CD4-positive, alpha-beta T cell treated with Interleukin-6 for 4 hours (primary cell): ENCODE measurements around the gene COL13A1.

Experiments
- DNase-seq: peaks from one replicate; pipeline ENCODE4 v3.0.0-alpha.2; 2020; ENCODE audit warnings: mixed read lengths

COL13A1 gene

DNA sequence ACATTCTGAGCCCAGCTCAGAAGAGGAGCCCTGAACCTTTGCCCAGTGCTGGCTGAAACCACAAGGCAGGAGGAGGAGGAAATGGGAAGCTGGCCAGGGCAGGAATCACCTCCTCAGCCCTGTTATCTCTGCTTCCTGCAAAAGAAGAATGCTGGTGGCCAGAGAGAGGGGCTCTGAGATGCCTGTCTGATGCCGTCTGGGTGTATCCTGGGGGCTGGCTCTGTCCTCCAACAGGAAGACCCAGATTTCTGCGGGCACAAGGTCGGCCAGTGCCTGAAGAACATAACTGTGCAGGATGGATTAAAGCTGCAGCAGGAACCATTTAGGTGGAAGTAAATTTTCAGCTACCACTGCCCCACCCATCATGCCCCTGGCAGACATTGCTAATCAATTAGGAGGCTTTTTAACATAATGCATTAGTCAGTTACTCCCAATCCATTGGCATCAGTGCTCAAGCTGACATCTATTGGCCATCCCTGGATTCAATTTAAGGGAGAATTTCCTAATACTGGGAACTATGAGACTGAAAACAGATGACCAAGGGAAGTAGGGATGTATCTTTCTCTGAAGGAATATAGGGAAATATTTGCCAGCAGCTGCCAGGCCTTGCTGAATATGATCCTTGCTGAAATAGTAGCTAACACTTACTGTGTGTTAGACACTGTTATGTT is 67.7 kb downstream of the COL13A1 start:
- DNase-seq: no peak

GRCh38 chr10:69870591-69870990 is 68.9 kb downstream of the COL13A1 start:
- no peak for DNase-seq

DNA sequence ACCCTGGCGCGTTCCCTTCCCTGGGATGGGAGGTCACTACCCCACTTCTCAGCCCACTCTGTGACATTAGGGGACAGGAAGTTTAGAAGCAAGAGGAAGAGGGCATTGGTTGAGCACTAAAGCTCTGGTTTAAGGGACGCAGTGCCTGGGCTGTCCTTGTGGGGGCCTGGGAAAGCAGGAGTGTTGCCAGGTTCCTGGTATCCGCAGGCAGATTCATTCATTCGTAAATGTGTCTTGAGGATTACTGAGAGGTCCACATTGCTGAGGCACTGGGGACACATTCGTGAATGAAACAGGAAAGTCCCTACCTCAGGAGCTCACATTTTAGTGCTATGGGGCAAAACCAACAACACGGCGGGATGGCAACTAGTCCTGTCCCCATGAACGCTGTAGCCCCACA is 69.4 kb downstream of the COL13A1 start:
- DNase-seq: no peak

- DNase-seq: no peak
Measured at GRCh38 chr10:69872323-69872722, 70.6 kb downstream of the COL13A1 start.

GRCh38 chr10:69873135-69873639 is 71.5 kb downstream of the COL13A1 start:
- no peak for DNase-seq

- no peak for DNase-seq
Measured at GRCh38 chr10:69874449-69874848, 72.7 kb downstream of the COL13A1 start.

DNA sequence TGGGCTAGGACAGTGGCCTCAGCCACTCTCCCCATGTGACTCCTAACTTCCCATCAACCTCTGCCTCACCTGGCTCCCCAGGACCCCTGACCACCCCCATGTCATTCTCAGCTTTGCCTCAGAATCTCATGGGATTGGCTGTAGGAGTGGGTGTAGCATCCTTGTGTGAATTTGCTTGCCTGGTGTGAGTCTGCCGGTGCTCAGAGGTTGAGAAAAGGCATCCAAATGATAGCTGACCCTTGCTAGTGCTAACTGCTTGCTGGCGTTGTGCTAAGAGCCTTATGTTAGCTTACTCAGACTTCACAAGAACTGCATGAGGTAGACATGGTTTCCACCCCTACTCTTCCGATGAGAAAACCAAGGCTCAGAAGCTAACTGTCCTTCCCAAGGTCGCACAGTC is 74.2 kb downstream of the COL13A1 start:
- DNase-seq: no peak

- no peak for DNase-seq
Measured at GRCh38 chr10:69876286-69876685, 74.6 kb downstream of the COL13A1 start.

GRCh38 chr10:69876931-69877330 is 75.2 kb downstream of the COL13A1 start:
- no peak for DNase-seq

GRCh38 chr10:69878038-69878437 is 76.3 kb downstream of the COL13A1 start:
- no peak for DNase-seq

DNA sequence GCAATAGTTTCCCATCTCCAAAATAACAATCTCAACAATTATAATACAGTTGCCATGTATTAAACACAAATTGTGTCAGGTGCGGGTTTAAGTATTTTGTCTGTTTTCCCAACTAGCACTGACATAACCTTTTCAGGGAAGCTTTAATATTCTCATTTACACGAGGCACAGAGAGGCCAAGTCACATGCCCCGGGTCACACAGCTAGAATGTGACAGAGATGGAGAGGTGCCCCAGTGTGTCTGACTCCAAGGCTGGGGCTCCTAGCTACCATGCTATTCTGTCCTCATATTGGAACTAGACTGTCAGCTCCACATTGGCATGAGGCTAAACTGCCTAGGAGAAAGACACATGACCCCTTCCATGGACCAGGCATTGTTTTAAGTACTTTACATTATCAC is 77.2 kb downstream of the COL13A1 start:
- no peak for DNase-seq

GRCh38 chr10:69879634-69880257 is 78.0 kb downstream of the COL13A1 start:
- DNase-seq: no peak

DNA sequence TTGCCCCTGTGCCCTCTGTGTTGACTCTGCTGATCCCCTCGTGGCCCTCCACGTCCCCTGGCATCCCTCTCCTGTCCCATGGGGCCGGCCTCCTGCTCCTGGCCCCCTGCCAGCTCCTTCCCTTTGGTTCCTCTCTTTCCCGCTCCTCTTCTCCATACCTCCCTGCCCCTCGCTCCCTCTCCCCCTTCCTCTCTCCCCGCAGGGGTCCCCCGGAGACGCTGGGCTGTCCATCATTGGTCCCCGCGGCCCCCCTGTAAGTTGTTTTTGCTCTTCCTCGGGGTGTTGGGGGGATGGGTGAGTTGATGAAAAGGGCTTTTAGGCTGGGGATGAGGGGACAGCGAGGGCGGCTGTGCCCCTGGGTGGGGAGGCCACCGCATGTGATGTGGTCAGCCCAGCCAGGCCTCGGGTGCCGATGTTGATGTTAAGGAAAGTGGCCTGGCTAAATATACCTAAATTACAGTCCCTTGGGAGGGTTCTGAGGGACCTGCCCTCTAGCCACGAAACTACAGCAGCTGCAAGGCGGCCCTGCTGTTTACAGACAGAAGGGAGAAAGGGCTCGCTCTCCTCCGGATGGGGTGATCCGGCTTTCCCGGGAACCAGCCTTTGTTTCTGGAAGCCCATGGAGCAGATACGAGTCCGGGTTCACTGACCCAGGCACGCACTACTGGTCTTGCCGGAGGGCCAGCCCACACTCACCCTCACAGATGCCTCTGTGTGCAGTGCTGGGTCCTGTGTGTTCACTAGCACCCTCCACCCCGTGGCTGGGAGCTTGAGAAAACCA is 78.8 kb downstream of the COL13A1 start:
- DNase-seq: no peak

GRCh38 chr10:69881202-69881601 is 79.5 kb downstream of the COL13A1 start:
- DNase-seq: no peak

DNA sequence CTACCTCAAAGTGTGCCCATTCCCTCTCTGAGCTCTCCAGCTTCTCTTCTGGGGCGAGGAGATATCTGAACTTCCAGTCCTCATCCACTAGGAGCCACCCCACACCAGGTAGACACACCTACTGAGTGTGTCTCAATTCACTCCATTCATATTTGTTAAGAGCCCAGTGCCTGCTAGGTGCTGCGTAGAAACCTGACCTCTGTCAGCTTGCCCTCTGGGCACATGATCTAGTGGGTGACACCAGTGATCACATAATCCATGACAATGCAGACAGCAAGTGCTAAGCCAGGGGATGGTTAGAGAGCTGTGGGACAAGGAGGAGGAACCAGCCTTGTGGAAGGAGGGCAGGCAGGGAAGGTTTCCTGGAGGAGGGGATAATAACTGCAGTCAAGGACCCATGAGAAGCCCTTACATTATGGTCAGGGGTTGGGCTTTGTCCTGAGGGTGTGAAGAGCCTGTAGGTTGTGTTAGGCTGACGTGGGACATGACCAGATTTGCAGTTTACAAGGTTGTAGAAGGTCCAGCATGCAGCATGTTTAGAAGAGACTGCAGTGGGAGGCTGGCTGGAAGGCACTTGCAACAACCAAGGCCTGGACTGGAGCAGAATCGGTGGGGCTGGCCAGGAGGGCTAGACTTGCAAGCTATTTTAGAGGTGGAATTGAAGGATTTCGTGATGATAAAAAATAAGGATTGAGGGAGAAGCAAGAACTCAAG is 81.8 kb downstream of the COL13A1 start:
- DNase-seq: no peak

DNA sequence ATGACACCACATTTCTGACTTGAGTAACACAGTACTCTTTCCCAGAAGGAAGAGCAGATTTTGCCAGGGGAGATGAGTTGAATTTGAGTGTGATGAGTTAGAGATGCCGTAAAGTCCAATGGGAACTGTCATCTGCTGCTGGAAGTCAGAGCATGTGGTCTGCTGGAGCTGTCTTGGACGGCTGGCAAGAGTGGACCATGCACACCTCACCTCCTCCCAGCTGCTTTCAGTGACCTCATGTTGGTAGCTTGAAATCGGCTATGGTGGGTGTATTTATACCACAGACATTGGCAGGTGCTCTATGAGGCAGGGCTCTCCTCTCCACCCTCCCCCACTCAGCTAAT is 82.3 kb downstream of the COL13A1 start:
- DNase-seq: no peak

GRCh38 chr10:69884686-69885085 is 83.0 kb downstream of the COL13A1 start:
- no peak for DNase-seq

- no peak for DNase-seq
Measured at GRCh38 chr10:69885379-69886013, 83.8 kb downstream of the COL13A1 start.

- DNase-seq: no peak
Measured at GRCh38 chr10:69888882-69889584, 87.3 kb downstream of the COL13A1 start.

- no peak for DNase-seq
Measured at GRCh38 chr10:69890065-69890847, 88.5 kb downstream of the COL13A1 start.

DNA sequence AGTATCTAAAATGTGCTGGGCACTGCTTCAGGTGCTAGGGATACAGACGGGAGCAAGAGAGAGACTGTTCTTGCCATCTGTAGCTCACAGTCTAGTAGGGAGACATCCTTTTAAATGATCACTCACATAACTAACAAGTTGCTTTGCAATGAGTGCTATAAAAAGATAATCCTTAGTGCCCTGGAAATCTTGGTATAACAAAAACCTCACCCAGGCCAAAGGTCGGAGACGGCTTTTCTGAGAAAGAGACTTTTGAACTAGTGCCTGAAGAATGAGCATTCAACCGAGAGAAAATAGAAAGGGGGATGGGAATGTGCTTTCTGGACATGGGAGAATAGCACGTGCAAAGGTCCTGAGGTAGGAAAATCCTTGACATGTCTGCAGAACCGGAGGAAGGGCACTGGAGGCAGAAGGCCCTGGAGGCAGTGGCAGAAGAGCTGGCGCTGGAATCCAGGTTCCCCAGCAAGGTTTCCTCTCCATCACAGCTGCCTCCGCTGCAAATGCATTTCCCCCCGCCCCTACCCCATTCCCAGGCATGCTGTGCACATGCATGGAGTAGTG is 89.4 kb downstream of the COL13A1 start:
- DNase-seq: no peak
